HEK293T (cell line): Measurements from ENCODE around the gene SNRNP70.

ENCODE experiments used
- BHLHE40 ChIP-seq: fragments of 450-650 bp; IDR thresholded peaks from 2 replicates; pipeline ENCODE4 v1.6.1; 2016; ENCODE audit warnings: mild to moderate bottlenecking, moderate library complexity, borderline replicate concordance
- CTBP1 ChIP-seq: fragments of 450-650 bp; IDR thresholded peaks from 2 replicates; pipeline ENCODE4 v1.6.1; 2016; ENCODE audit warnings: borderline replicate concordance
- ELF4 ChIP-seq: fragments of 450-650 bp; IDR thresholded peaks from 2 replicates; pipeline ENCODE4 v1.6.1; 2017; ENCODE audit warnings: antibody characterized with exemption
- FOXA1 ChIP-seq: fragments of 450-650 bp; IDR thresholded peaks from 2 replicates; pipeline ENCODE4 v1.6.1; 2016; ENCODE audit warnings: mild to moderate bottlenecking
- FOXK2 ChIP-seq: fragments of 450-650 bp; IDR thresholded peaks from 2 replicates; pipeline ENCODE4 v1.6.1; 2016; ENCODE audit warnings: mild to moderate bottlenecking
- FOXM1 ChIP-seq: fragments of 450-650 bp; IDR thresholded peaks from 2 replicates; pipeline ENCODE4 v1.6.1; 2017; ENCODE audit warnings: mild to moderate bottlenecking, borderline replicate concordance
- HDGF ChIP-seq: fragments of 450-650 bp; IDR thresholded peaks from 2 replicates; pipeline ENCODE4 v1.6.1; 2017; ENCODE audit warnings: antibody characterized with exemption, borderline replicate concordance
- LEF1 ChIP-seq: fragments of 450-650 bp; IDR thresholded peaks from 2 replicates; pipeline ENCODE4 v1.6.1; 2017; ENCODE audit warnings: mild to moderate bottlenecking, borderline replicate concordance
- NFRKB ChIP-seq: fragments of 450-650 bp; IDR thresholded peaks from 2 replicates; pipeline ENCODE4 v1.6.1; 2016; ENCODE audit warnings: mild to moderate bottlenecking, moderate library complexity
- SP1 ChIP-seq: fragments of 450-650 bp; IDR thresholded peaks from 2 replicates; pipeline ENCODE4 v1.6.1; 2017
- SUZ12 ChIP-seq: fragments of 450-650 bp; IDR thresholded peaks from 2 replicates; pipeline ENCODE4 v1.6.1; 2016; ENCODE audit warnings: mild to moderate bottlenecking
- TARDBP ChIP-seq: fragments of 450-650 bp; IDR thresholded peaks from 2 replicates; pipeline ENCODE4 v1.6.1; 2016
- ZNF384 ChIP-seq: fragments of 450-650 bp; IDR thresholded peaks from 2 replicates; pipeline ENCODE4 v1.6.1; 2016

DNA sequence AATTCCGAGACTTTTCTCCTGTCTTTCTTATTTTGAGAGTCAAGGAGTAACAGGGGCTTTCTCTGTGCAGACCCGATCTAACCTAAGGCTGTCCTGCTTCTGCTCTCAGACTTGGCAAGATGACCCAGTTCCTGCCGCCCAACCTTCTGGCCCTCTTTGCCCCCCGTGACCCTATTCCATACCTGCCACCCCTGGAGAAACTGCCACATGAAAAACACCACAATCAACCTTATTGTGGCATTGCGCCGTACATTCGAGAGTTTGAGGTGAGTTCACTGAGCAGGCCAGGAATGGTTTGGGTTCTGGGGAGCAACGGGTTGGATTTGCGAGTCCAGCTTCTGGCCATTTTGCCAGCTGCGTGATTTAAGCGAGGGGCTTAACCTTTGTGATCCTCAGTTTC lies 1.0 kb downstream of the SNRNP70 start:
- TF ChIP-seq FOXK2 = no peak
- TF ChIP-seq LEF1 = no peak
- no peak for TF ChIP-seq ZNF384
- no peak for TF ChIP-seq FOXA1
- no peak for TF ChIP-seq HDGF
- no peak for TF ChIP-seq TARDBP
- TF ChIP-seq SP1 = no peak
- TF ChIP-seq NFRKB = no peak
- no peak for TF ChIP-seq SUZ12
- TF ChIP-seq ELF4 = no peak
- TF ChIP-seq FOXM1 = no peak
- TF ChIP-seq BHLHE40 = no peak
- no peak for TF ChIP-seq CTBP1
